Gastrocnemius medialis (tissue), 4 donors: ENCODE data around the gene GAS7.

Experiments used
- CTCF ChIP-seq, 5 experiments: fragments of 450-650 bp in 3 of 5; fragments of 200-600 bp in 2 of 5; sonication (generic) in 2 of 5; IDR thresholded peaks in 4 of 5; conservative IDR thresholded peaks in 1 of 5; 1 replicate in 4 of 5; 2 replicates in 1 of 5; pipeline ENCODE4 v1.5.1; 2016 to 2019; ENCODE audit warnings: antibody characterized with exemption in 5 of 5, mild to moderate bottlenecking in 3 of 5, moderate library complexity in 3 of 5
- POLR2A ChIP-seq, 2 donors: fragments of 450-650 bp; IDR thresholded peaks; one replicate each; pipeline ENCODE4 v1.6.1; 2017; ENCODE audit warnings: antibody characterized with exemption in 2 of 2, mild to moderate bottlenecking in 2 of 2, moderate library complexity in 2 of 2

- TF ChIP-seq POLR2A (IDR thresholded peaks at IDR 0.05) = no peak
- no peak for TF ChIP-seq CTCF (IDR thresholded peaks at IDR 0.05 in 4 of 5, conservative IDR thresholded peaks at IDR 0.05 in 1 of 5)
Measured at GRCh38 chr17:10187456-10187855, 10.9 kb downstream of the GAS7 start.
